A204.1 (cell line): ENCODE data around the gene INO80.

ENCODE experiments used
- FAIRE-seq: peaks from 2 replicates; lab custom pipeline; 2012; peaks lifted over from hg19 to GRCh38; lab: Jason Lieb, UNC

INO80 gene

DNA sequence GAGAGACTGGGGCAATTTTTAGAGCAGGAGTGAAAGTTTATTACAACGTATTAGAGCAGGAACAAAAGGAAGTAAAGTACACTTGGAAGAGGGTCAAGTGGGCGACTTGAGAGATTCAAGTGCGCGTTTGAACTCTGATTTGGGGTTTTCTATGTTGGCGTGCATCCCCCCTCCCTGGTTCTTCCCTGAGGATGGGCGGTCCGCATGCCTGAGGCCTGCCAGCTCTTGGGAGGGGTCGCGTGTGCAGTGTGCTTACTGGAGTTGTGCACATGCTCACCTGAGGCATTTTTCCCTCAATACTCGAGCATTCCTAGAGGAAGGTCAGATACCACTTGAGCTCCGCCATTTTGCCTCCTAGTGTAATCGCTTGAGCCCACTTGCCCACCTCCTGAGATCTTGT is 173.2 kb downstream of the INO80 start:
- no peak for FAIRE-seq

DNA sequence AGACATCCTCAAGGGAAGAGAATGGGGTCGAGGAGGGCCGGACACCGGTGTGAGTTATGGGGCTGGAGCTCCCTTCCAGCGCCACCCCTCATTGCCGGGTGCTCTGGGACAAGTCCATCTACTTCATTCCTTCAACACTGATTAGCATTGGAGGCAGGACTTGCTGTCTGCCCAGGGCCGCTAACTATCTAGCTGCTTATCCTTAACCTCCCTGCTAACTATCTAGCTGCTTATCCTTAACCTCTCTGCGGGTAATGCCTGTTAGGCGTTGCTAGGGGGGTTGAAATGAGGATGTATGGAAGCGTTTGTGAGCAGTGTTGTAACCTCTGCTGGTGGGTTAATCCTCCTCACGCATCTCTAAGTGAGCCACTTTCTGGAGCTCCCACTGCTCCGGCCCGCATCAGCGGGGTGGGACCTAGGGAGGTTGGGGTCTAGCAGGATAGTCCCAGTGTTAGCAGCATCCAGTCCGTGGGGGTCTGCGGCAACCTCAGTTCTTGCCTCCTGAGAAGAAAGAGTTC is 173.7 kb downstream of the INO80 start:
- no peak for FAIRE-seq

DNA sequence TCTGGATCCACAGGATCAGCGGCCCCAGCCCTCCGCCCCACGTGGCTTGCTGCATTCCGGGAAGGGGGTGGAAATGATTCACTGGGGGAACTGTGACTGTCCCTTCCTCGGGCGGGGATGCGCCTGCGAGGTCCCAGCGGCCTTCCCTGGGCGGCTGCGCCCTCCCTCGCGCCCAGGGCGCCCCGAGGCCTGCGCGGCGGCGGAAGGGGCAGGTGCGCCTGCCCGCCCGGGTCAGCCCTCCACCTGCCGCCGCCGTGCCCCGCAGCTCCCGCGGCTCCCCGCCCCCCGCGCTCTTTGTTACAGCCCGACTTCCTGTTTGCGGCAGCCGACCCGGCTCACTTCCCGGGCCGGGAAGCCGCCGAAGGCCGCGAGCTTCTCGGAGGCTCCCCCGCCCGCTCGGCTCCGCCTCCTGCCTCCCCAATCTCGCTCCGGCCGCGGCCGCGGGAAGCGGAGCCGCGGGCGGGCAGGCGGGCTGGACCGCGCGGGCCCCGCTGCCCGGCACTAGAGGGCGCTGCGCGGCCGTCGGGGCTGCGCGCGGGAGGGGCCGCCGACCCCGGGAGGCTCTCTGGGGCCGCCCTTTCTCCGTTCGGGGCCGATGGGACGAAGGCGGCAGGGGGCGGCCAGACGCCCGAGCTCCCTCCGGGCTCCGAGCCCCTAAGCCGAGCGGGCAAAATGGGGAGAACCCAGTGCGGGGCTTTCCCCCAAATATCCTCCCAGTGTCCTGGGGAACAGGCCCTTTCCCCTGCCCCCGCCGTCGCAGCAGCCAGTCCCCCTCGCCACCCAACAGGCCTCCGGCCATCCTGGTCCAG is 174.3 kb downstream of the INO80 start:
- no peak for FAIRE-seq

DNA sequence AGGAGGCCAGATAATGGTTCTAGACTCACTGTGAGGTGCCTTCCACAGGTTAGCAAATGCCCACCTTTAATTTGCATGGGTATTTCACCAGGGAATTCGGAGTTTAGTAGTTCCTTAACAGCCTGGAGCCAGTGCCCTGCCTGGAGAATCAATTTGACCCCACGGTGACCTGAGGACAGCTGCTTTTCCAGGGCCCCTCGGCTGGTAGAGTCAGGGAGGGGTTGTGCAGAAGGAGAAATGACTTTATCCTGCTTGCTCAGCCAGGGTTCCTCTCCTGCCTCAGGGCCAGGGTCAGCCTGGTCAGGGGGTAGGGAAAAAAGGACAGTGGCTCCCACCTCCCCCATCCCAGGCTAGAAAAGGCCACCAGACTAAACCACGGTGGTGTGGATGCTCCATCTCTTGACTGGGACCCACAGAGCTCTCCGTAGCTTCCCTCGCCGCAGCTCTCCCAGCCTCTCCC is 175.0 kb downstream of the INO80 start:
- FAIRE-seq, result no peak

DNA sequence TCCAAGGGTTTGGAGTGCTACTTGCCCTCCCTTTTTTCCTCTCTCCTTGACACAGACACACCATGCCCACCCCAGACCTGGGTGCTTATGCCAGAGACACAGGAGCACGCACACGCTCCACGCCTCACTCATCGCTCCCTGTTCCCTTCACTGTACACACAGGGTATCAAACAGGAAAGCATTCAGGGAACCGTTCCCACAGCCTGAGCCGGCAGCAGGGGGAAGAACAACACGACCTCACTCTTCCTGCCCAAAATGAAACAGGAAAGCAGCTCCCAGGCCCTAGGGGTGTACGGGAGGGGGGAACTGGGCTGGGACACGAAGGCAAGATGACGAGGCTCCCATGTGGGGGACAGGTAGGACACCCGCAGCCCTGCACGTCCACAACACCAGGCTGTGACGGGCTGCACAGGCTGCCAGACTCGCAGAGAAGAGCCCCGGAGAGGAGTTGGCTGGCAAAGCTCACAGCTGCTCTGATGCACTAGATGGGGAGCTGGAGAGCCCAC is 175.7 kb downstream of the INO80 start:
- FAIRE-seq, result no peak

DNA sequence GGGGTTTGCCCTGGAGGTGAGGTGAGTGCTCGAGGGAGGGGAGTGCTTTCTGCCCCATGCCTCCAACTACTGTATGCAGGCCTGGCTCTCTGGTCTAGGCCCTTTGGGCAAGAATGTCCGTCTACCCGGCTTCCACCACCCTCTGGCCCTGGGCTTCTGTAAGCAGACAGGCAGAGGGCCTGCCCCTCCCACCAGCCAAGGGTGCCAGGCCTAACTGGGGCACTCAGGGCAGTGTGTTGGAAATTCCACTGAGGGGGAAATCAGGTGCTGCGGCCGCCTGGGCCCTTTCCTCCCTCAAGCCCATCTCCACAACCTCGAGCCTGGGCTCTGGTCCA is 177.6 kb downstream of the INO80 start:
- no peak for FAIRE-seq

DNA sequence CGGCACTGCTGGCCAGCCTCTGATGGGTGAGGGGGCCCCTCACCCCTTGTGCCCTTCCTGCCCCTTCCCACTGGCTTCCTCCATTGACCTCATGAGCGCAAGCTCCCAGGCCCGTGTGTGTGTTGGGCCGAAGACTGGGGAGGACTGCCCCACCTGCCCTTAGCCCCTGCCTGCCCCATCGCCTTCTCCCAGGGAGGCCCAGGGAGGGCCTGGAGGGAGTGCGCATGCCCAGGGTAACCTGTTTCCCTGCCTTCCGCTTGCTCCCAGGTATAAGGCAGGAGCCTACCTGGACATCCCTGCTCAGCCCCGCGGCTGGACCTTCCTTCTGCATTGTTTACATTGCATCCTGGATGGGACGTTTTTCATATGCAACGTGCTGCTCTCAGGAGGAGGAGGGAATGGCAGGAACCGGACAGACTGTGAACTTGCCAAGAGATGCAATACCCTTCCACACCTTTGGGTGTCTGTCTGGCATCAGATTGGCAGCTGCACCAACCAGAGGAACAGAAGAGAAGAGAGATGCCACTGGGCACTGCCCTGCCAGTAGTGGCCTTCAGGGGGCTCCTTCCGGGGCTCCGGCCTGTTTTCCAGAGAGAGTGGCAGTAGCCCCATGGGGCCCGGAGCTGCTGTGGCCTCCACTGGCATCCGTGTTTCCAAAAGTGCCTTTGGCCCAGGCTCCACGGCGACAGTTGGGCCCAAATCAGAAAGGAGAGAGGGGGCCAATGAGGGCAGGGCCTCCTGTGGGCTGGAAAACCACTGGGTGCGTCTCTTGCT is 178.1 kb downstream of the INO80 start:
- no peak for FAIRE-seq

DNA sequence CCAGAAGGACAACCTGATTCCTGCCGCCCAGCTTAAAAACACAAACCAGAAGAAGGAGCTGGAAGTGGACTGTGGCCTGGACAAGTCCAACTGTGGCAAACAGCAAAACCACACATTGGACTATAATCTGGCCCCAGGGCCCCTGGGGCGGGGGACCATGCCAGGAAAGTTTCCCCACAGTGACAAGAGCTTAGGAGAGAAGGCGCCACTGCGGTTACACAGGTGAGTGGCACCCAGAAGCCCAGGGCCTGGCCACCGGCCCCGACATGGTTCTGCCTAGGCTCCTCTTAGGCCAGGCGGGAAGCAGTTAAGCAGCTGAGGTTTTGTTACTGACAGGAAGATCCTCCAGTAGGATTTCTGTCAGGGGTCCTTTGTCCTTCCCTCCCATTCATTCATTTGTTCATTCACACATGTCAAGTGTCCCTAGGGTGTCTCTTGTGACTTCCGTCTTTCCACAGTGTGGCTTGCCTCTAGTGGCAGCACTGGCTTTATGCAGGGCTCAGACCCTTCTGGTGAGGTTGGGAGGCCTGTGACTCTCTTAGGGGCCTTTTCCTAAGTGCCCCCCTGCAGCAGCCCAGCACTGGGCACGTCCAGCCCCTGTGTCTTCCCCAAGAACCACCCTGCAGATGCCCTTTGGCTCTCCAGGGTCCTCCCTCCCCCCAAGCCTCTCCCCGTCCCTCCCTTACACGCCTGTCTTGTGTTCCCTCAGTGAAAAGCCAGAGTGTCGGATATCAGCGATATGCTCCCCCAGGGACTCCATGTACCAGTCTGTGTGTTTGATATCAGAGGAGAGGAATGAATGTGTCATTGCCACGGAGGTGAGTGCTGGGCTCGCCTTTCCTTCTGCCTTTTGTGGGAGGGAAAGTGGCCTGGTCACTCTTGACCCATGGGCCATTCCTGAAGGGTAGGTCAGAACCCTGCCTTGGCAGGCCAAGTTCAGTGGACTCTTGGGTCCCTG is 179.1 kb downstream of the INO80 start:
- FAIRE-seq, result no peak

DNA sequence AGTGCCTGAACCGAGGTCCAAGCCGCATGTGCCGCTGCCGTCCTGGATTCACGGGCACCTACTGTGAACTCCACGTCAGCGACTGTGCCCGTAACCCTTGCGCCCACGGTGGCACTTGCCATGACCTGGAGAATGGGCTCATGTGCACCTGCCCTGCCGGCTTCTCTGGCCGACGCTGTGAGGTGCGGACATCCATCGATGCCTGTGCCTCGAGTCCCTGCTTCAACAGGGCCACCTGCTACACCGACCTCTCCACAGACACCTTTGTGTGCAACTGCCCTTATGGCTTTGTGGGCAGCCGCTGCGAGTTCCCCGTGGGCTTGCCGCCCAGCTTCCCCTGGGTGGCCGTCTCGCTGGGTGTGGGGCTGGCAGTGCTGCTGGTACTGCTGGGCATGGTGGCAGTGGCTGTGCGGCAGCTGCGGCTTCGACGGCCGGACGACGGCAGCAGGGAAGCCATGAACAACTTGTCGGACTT is 179.8 kb downstream of the INO80 start:
- FAIRE-seq, result no peak

DNA sequence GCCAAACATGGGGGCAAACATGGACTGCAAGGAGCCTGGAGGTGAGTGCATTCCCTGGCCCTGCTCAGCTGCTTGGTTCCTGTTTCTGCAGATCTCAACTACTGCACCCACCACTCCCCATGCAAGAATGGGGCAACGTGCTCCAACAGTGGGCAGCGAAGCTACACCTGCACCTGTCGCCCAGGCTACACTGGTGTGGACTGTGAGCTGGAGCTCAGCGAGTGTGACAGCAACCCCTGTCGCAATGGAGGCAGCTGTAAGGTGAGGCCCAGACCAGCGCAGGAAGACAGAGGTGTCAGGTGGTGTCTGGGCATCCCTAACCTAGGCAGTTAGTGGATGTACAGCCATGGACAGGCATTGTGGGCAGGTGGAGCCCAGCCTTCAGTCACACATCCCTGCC is 181.6 kb downstream of the INO80 start:
- no peak for FAIRE-seq

DNA sequence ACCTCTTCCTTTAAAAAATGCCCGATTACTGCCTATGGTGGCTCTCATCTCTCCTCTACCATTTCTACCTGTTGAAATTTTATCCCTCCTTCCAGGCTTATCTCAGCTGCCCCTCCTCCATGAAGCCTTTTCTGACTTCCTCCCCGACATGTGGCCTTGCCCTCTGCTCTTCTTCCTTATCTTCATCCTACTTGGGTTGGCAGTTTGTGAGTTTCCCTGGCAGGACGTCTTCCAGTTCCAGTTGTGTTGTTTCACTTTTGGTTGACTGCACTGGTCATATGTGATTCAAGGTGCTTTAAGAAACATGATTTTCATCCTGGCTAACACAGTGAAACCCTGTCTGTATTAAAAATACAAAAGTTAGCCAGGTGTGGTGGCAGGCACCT is 182.6 kb downstream of the INO80 start:
- FAIRE-seq, result no peak

DNA sequence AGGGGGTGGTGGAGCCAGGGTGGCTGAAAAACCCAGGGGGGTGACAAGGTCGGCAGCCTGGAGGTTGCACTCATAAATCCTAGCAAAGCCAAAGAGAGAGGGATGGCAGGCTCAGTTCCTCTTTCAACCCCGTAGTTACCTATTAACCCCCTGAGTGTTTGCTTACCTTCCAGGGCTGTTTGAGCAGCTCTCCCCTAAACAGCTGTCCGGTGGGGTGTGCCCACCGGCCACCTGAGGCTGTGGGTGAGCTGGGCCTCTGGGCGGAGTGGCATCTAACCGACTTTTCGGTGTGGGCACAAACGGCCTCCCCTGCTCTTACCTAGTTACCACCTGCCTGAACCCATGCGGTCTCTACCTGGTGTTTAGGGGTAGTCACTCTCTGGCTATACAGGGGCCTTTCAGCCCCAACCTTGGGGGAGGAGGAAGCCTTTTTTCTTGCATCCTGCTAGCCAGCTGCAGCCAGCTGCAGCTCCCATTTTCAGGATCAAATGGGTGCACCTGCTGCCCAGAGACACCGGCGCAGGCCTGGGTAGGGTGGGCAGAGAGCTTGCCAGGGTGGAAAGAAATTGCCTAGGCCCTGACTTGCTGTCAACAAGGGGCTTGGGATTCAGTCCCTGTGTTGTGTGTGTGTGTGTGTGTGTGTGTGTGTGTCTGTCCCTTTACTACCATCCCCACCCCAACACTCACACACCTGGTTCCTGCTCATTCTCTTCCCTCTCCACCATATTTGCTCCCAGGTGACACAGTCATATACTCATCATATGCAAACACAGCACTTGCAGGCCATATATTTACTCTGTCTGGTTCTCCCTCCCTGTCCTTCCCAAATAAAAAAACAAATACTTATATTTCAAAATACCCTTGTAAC is 183.2 kb downstream of the INO80 start:
- FAIRE-seq, result no peak

DNA sequence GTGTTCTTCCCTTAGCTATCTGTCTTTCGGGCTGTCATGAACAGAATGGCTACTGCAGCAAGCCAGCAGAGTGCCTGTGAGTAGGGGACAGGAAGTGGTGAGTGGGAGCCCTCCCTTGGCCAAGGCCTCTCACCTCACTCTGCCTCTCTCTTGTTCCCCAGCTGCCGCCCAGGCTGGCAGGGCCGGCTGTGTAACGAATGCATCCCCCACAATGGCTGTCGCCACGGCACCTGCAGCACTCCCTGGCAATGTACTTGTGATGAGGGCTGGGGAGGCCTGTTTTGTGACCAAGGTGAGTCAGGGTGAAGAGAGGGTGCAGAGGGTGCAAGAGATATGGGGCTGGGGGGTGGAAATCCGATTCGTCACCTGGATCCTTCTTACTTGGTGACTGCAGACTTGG is 183.9 kb downstream of the INO80 start:
- FAIRE-seq, result no peak

DNA sequence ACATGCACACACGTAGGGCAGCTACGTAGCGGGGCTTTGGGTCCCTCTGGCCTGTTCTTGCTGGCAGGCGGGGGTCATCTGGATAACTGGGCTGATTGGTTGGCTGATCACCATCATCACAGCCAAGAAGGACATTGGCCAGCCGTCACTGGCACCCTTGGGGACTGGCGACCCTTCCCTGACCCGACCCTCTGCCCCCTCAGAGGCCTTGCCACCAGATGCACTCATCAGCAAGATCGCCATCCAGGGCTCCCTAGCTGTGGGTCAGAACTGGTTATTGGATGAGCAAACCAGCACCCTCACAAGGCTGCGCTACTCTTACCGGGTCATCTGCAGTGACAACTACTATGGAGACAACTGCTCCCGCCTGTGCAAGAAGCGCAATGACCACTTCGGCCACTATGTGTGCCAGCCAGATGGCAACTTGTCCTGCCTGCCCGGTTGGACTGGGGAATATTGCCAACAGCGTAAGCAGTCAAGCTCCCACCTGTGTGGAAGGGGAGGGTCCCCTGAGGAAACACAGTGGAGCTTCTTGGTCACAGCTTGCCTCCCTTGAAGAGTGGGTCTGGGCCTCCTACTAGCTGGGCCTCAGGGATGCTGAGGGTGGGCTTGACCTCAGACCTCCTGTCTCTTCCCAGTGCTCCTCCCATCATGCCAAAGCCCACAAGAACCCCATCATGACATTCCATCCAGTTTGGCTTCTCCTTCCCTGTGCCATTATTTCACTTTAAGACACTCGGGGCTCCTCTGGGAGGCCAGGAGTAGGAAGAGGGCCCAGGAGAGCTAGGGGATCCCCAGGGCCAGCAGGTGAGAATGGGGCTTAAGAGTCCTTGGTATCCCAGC is 184.6 kb downstream of the INO80 start:
- no peak for FAIRE-seq

DNA sequence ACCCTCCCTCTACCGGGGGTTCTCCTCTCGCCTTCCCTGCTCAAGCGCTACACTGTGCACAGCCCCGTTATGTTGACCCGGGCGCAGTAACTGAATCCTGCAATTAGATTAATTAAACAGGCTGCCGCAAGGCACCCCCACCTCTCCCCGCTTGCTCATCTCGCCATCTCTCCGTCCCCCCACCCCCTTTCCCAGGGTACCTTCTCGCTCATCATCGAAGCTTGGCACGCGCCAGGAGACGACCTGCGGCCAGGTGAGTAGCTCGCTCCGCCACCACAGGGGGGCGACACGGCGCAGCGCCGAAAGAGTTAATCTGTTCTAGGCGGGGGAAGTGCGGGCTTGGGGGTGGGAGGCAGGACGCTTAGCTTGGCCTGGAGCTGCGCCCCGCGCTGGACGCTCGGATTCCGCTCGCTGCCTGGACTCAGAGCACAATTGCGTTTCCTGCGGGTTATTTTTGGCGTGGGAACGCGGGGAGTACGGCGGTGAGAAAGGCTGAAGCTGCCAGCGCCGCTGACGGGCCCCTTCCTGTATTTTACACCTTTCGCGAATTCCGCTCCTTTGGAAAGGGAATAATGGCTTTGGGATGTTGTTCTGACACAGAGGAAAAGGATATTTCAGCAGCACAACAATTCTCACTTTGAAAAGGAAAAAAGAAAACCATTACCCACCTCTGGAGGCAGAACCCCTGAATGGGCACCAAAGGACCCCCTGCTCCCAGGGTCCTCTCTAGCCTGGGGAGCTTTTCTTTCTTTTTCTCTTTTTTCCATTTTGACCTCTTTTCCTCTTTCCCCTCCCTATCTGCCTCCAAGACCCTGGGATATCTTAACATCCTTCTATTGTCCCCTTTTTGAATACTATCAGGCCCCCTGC is 185.4 kb downstream of the INO80 start:
- no peak for FAIRE-seq

DNA sequence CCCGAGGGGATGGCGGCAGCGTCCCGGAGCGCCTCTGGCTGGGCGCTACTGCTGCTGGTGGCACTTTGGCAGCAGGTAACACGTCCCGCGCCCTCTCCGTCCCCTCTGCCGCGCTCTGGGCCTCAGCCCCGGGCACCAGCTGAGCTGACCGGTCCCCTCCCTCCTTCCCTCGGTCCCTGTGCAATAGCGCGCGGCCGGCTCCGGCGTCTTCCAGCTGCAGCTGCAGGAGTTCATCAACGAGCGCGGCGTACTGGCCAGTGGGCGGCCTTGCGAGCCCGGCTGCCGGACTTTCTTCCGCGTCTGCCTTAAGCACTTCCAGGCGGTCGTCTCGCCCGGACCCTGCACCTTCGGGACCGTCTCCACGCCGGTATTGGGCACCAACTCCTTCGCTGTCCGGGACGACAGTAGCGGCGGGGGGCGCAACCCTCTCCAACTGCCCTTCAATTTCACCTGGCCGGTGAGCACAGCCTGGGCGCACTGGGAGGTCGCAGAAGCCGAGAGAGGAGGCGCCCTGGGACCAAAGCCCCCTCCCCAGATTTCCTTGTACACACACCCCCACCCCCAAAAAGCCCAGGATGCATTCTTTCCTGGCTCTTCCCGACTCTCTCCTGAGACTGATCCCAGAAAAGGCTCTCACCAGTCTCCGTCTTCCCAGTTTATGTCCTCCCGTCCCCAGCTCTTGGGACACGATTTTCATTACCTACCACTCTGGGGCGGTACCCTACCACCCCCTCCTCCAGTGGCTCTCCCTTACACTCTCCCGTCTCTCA is 186.2 kb downstream of the INO80 start:
- FAIRE-seq, result no peak
